ENCODE results near the gene KRT1.

- no peak for TF ChIP-seq EZH2phosphoT487 (IDR thresholded peaks at IDR 0.05; ENCODE audit: low read length)
- no peak for TF ChIP-seq CTCF (IDR thresholded peaks at IDR 0.05; ENCODE audit: low read length)
- no peak for TF ChIP-seq EZH2 (optimal IDR thresholded peaks at IDR 0.05; ENCODE audit: low read depth, low read length)
Observed at GRCh38 chr12:52704464-52704863, 24.3 kb upstream of the KRT1 start.
